HG03060 (cell line): ENCODE measurements around the gene SPOCD1.

Source experiments
- ATAC-seq: cut with Tn5 transposase; IDR thresholded peaks from one replicate; pipeline ENCODE4 v1.9.1; 2021; ENCODE audit warnings: low read depth, moderate number of reproducible peaks; ENCODE audit not compliant: unreplicated experiment

SPOCD1 gene

DNA sequence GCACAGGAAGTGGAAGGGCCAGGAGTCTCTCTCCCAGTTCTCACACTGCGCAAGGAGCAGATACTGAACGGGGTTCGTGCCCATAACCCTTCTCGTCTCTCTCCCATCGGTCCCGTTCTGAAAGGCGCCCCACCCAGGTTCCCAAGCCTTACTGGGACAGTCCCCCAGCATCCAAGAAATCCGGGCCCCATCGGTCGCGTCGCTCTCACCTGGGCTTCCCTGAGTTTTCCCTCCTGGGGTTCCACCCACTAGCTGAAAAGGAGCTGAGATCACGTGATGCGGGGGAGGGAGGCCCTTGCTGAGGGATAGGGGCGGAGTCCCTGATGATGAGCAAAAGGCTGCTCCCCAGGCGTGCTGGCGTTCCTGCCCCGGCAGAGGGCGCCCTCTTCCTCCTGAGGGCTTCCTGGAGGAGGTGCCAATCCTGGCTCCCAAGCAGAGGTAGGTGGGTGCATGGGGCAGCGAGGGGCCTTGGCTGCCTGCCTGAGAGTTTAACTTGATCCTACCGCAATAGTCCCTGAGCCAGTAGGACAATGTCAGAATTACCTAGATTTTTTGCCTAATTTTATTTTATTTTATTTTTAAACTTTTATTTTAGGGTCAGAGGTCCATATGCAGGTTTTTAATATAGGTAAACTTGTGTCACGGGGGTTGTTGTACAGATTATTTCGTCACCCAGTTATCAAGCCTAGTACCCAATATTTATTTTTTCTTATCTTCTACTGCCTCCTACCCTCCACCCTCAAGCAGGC is at the start of gene SPOCD1:
Gene SPOCD1 (minus strand): TSS at position 271 of the 749 bp plus-strand sequence. CDS start 689 bp downstream, outside the sequence.
- ATAC-seq = no peak

DNA sequence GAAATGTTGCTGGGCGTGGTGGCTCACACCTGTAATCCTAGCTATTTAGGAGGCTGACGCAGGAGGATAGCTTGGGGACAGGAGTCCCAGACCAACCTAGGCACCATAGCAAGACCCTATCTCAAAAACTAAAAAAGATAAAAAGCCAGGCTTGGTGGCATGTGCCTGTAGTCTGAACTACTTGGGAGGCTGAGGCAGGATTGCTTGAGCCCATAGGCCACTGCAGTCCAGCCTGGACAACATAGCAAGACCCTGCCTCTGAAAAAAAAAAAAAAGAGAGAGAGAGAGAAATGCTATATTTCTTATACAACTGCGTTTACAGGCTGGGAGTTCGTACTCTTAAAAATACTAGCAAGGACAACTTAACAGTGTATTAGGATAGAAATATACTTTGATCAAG is 46.2 kb upstream of the SPOCD1 start:
- ATAC-seq = no peak

DNA sequence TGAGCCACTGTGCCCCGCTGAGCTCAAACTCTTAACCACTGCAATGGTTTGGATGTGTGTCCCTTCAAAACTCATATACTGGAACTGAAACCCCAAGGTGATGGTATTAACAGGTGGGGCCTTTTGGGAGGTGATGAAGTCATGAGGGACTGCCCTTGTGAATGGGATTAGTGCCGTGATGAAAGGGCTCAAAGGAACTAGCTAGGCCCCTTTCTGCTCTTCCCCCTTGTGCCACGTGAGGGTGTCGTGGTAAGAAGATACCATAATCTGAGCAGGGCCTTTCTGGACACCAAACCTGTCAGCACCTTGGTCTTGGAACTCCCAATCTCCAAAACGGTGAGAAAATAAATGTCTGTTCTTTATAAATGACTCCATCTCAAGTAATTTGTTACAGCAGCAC is 45.5 kb upstream of the SPOCD1 start:
- ATAC-seq = no peak

DNA sequence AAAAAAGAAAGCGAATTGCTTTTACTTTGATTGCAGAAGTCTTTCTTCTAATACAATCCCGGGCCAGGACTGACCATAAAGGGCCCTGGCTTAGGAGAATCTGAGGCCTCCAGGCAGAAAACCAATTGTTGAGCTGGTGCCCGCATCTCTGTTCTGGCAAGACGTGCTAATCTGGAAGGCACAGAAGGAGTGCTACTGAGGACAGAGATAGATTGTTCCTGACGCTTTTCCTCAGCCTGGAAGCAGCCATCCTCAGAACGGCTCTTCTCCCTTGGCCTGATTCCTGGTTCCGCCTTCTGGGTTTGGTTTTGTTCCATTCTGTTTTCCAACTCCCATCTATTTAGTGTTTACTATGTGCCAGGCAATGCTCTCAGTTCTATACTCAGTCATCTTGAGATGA is 44.8 kb upstream of the SPOCD1 start:
- no peak for ATAC-seq

DNA sequence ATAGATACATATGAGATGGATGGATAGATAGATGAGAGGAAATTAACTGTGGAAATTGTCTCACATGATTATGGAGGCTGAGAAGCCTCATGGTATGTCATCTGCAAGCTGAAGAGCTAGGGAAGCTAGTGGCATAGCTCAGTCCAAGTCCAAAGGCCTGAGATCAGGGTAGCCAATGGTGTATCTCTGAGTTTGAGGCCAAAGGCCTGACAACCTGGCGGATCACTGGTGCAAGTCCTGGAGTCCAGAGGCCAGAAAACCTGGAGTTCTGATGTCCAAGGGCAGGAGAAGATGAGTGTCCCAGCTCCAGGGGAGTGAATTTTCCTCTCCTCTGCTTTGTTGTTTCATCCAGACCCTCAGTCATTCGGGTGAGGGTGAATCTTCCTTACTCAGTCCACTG is 43.9 kb upstream of the SPOCD1 start:
- ATAC-seq = no peak

DNA sequence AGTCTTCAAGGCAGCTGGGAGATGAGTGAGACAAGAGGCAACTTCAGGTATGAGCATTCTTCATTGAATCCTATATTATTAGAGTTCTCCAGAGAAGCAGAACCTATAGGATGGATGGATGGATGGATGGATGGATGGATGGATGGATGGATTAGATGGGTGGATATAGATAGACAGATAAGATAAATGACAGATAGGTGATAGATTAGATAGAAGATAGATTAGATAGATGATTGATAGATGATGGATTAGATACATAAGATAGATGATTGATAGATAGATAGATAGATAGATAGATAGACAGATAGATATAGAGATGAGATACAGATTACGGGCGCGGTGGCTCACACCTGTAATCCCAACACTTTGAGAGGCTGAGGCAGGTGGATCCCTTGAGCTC is 43.2 kb upstream of the SPOCD1 start:
- no peak for ATAC-seq

DNA sequence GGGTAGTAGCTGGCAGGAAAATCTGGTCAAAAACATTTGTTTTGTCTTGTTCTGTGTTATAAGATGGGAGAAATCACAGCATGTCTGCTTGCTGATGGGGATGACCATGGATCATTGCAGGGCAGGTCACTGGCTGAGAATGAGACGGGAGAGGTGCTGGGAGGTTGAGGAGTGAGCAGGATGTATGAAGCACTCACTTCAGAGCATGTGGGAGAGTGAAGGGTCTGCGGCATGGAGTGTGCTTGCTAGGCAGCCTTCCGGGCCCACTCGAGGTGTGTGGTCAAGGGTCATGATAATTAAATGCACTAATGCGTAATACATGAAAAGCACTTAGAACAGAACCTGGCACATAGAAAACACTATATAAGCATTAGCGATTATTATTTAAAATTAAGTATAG is 42.0 kb upstream of the SPOCD1 start:
- no peak for ATAC-seq

DNA sequence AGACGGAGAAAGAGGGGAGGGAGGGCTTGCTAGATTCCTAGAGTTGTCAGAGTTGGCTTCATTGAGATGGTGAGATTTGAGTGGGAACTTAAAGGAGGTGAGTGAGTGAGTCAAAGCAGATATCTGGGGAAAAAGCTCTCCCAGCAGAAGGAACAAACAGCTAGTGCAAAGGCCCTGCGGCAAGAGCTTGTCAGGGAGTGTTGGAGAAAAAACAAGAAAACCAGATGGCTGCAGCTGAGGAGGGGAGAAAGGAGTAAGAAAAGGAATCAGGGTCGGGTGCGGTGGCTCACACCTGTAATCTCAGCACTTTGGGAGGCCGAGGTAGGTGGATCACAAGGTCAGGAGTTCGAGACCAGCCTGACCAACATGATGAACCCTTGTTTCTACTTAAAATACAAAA is 40.3 kb upstream of the SPOCD1 start:
- no peak for ATAC-seq

DNA sequence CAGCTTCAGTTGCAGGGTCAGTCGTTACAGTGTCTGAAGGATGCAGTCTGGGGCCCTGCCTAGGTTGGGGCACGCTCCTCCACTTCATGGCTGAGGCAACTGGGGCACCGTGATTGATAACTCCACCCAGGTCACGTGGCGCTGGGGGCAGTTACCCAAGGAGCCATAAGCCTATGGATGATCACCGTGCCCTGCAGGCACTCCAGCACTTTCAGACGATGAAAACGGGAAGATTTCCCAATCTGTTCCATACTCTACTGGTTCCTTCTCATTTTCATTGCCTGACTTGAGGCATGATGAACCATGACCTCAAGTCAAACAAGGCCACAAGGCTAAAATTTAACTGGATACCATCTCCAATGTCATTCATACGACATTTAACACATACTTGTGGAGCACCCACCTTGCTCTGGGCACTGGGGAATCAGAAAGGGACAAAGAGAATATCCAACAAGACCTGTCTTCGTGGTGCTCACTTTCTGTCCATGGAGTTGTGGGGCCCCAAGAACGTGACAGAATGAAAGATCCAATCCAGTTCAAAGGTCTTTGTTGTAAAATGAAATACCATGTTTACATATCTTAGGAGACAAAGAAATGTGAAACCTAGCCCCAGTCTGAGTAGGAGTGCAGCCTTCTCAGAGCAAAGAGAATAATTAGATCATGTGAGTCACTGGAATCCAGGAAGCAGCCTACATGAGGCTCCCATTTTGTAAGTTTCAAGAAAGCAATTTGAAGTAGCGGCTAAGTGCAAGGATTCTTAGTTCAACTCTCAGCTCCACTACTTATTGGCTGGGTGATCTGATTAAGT is 39.4 kb upstream of the SPOCD1 start:
- ATAC-seq = no peak

DNA sequence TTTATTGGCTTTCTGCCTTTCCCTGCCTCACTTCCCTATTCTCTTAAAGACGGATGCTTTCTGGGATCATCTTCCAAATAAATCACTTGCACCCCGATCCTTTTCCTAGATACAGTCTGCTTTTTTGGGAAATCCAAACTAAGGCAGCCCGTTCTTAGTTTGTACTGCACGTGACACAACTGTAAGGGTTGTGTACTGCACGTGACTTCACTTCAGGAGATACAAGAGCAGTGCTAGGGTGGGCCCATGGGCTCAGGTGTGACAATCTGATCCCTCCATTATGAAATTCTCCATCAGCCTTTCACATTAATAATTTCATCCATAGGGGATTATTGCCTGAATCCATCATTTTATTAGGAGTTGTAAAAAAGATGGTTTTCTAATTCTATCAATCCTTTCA is 33.8 kb upstream of the SPOCD1 start:
- no peak for ATAC-seq

DNA sequence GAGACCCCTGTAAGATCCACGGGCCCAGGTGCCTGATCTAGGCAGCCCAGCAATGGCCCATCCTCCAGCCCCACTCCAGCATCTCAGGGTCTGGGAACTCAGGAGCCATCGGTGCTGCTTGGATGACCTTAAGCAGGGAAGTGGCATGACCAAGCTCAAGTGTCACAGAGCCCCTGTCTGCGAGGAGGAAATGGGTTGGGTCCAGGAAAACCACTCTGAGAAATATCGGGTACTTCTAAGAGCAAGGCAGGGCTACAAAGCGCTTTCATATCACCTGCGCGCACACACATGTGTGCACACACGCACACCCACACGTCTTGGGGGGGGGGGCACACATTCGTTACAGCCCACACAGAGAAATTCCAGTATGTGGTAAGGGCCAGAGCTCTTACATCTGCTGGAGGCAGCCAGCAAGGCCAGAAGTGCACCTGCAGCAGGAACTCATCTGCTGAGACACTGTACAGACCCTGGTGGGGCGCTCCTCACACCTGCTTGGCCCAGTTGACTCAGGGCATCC is 32.6 kb upstream of the SPOCD1 start:
- ATAC-seq = no peak

DNA sequence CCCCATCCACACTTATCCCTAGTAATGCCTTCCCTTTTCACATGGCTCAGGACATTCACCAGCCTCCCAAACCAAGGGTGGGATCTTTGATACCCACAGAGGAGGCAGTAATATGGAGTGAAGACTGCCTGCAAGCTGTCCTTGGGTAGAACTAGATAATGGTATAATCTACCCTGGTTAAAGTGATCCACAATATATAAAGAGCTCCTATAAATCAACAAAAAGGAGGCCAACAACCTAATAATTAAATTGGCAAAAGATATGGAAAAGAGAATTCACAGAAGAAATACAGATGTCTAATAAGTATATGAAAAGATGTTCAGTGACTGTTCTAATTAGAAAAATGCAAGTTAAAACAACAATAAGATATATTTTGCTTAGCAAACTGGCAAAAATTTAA is 30.7 kb upstream of the SPOCD1 start:
- ATAC-seq = no peak

DNA sequence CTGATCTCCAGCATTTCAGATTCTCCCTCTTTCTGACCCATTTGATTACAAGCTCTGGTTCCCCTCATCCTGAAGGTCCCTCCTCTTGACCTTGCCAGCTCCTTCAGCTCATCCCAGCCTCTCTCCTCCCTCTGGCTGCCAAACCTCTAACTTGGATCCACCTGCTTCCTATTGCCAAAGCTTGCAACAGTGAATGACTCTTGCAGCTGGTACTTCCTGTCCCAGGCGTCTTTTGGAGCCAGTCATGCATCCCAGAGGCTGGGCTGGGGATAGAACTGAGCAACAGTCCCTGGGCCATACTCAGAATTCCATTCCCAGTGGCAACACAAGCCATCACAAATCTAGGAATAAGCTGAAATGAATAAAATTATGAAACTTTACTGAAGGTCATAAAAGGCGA is 27.7 kb upstream of the SPOCD1 start:
- ATAC-seq = no peak

DNA sequence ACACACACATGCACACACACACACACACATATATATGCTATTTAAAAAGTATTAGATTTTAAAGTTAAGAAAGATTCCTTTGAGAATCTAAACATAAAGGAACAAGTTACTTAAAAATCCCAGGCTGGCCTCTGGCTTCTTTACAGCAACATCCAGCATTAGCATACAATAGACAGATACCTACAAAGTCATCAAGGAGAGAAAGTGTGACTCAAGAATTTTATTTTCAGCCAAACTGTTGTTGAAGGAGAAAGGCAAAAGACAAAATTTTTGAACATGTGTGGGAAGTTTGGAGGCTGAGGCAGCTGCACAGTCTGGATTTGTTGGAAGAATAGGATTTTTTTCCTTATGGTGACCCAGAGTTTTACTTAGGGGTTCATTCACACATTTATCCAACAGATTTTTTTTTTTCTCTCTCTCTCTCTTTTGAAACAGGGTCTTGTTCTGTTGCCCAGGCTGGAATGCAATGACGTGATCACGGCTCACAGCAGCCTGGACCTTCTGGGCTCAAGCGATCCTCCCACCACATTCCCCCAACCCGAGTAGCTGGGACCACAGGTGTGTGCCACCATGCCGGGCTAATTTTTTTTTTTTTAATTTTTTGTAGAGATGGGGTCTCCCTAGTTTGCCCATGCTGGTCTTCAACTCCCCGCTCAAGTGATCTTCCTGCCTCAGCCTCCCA is 24.0 kb upstream of the SPOCD1 start:
- ATAC-seq = no peak

DNA sequence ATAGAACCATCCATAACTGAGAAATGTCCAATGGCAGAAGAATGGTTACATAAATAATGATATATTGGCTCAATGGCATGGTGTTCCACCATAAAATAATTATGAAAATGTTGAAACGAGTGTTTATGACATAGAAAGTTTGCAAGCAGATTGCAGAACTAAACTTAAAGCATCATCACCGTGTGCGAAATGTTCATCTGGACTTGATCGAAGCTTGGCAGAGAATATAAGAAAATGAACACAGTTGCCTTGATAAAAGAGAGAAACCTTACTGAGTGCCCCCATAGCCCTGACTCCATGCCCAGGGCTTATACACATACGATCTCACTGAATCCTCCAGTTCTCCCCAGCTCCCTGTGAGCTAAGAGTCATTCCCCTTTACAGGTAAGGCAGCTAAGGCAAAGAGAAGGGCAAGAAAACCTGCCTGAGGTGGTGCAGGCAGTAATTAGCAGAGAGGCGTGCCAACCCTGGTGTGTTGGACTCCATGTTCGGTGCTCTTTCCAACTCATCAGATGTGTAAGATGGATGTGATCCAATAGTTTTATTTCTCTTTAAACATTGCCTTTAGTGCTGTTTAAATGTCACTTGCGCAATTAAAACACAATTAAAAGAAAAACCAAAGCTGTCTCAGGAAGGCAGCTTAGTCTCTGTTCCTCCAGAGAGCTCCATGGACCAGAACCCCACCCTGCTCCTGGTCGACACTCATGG is 21.8 kb upstream of the SPOCD1 start:
- no peak for ATAC-seq

DNA sequence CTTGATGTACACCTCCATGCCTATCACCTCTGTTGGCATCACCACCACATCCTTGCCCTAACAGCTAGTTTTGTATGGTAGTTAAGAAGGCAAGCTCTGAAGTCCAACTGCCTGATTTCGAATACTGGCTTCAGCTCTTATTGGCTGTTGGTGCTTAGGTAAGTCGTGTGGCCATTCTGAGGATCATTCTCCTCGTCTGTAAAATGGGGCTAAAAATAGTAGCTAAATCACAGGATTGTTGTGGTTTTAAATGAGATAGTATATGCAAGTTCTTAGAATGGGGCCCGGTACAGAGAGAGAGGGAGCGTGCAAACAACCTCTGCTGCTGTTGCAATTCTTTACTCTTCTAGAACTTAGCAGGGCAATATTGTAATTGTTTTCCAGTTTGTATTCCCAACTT is 20.8 kb upstream of the SPOCD1 start:
- ATAC-seq = no peak

DNA sequence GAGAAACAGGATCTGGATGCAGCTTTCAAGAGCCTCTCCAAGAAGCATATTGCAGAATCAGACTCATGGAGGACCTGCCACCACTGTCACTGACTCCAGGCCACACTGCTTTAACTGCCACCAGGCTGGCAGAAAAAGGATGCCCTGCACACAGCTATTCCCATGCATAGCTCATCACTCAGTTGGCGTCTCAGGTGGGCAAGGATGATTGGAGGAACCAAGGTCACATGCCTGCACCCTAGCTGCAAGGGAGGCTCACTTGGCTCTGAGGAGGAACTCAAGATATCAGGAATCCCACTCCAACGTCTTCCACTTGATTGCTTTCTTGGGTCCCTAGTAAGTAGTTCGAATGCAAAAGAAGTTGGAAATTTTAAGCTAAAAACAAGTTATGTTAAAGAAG is 19.6 kb upstream of the SPOCD1 start:
- ATAC-seq = no peak

DNA sequence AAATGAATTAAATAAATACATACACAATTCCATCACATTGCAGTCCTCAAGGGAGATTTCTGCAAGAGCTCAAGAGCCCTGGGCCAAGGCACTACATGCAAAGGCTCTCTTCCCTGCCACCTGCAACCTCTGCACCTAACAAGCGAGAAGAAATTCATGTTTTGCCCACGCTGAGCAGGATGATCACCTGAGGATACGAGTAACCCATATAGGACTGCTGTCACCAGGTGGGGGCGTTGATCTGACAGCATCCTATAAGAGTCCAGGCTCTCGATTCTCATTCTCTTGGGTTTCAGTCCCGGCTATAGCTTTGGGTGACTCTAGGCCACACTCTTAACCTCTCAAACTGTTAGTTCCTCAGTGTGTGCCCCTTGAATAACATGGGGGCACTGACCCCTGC is 18.7 kb upstream of the SPOCD1 start:
- ATAC-seq = no peak

DNA sequence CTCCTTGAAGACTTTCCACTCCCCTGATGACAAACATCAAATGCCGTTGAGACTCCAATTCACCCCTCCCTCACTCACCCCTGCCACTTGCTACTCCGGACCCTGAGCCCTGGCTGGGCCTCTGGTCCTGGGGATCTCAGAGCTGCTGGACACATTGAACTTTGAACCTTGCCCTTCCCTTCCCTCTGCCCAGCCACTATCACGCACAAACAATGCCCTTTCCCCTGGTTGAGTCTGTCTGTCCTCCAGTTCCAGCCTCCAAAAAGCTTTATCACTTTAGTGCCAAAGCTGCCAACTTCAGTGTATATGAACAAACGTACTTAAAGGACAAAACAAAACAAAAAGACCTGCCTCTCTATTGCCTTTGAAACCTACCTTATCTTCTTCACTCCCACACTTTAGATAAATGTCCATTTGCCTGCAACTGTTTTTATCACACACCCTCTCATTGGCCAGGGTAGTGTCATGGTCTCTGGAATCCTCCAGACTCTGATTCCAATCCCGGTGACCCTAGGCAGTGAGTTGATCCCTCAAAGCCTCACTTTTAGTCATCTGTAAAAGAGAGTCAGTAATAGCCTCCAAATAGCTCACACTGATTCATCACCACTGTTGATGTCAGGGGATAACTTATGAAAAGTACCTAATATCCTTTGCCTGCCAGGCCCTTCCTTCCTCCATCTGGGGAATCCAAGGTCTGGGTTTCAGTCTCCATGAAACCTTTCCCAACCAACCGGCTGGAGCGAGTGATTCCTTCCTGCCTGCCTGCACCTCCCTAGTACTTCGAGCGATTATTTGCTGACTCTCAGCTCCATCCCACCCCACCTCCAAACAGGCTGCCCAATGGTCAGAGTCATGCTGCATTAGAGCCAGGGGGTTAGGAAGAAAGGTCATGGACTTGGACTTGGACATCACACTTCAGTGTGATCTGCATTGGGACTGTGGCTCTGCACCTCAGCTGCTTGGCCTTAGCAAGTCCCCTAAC is 15.9 kb upstream of the SPOCD1 start:
- ATAC-seq = no peak

DNA sequence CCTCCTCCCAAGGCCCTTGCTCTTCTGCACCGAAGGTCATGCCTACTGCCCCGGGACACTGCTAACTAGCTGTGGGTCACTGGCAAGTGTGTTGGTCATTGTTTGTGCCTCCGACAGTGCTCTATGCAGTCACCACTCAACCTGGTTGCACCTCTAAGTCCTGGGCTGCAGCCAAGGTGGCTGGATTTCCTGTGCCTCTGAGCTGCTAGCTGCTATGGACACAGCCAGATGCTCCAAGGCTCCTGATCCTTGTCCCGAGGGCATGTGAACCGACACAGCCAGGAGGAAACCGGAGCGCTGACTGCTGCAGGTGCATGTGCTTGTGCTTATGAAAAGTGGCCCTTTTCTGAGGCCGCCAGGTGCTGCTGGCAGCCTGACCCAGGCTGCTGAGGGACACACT is 14.7 kb upstream of the SPOCD1 start:
- ATAC-seq = no peak
